NCI-H345 treated with DMSO at 0.1 percent for 48 hours (cell line): ENCODE results near the gene GNG4.

ENCODE experiments used
- DNase-seq: peaks from one replicate; lab custom pipeline; 2025; ENCODE audit not compliant: unreplicated experiment; lab: John Stamatoyannopoulos, UW

Gene GNG4

DNA sequence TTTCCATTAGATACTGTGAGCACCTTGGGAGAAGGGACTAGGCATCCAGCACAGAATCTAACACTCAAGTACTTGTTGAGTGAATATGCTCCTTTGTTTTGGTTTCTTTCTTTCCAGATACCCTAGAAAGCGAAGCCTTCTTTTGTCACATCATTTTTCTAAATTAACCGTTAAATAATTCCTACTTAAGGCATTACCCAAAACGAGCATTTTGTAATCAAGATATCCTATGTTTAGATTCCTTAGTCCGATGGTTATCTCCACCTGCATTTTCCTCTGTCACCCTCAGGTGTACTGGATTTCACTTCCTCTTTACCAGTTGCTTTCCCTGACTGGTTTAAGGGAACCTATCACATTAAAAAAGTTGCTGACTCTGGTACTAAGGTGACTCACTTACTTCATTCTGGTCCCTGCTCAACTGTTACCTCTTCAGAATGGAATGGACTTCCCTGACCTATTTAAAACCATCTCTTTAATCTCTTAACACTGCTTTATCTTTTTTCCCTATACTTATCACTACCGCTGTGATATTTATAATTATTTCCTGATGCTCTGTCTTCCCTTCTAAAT is 148.5 kb downstream of the GNG4 start:
- no peak for DNase-seq
